ENCODE results near the gene THAP3. TPM values are rescaled to one million over a fixed set of nuclear protein-coding genes. Genes with fewer than 3 reads are reported as not detected.

Gene THAP3
- total and polyA plus RNA-seq, 9 of the 15 experiments (the other 6 are each of a cell fraction or from before 2014, with no cell fraction given), result 1.9 to 31.2 (median 18.2) TPM

DNA sequence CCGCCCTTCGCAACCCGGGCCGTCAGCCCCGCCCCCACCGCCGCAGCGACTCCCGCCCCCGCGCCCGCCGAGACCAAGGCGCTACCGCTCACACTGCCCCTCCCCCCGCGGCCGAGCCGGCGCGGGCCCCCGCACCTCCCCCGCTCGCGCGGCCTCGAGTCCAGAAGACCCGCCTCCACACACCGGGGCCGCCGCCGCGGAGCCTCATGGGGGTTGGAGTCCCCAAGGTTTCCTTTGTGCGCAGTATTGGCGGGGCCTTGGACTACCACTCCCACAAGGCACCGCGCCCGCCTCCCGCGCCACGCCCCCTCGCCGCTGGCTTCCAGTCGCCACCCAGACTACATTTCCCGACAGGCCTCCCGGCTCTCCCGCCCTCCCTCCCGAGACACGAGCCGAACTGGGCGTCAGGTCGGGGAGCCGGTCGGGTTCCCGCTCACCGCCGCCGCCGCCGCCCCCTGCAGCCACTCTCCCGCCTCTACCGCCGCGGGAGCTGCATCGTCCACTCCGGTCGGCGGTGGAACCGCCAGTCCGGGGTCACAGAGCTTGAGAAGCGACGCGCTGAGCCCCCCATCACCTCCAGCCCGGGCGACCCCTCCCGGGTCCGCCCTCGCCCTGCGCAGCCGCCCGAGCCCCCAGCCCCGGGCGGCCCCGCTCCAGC lies 11.2 kb upstream of the THAP3 start, which contains the start of gene PHF13 (continued):
- TF ChIP-seq, protein P1, sequence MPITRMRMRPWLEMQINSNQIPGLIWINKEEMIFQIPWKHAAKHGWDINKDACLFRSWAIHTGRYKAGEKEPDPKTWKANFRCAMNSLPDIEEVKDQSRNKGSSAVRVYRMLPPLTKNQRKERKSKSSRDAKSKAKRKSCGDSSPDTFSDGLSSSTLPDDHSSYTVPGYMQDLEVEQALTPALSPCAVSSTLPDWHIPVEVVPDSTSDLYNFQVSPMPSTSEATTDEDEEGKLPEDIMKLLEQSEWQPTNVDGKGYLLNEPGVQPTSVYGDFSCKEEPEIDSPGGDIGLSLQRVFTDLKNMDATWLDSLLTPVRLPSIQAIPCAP (CRISPR knock-in tag; IDR thresholded peaks at IDR 0.05; ENCODE audit: borderline replicate concordance), result no peak
- TF ChIP-seq FUS (optimal IDR thresholded peaks at IDR 0.05; ENCODE audit: low read depth, low read length), result peak; percentile 32
- no peak for TF ChIP-seq DNMT1 (IDR thresholded peaks at IDR 0.05)
- TF ChIP-seq MBD2 (IDR thresholded peaks at IDR 0.05; ENCODE audit: borderline replicate concordance, low read depth), result peak; percentile 95
- TF ChIP-seq, protein P2, sequence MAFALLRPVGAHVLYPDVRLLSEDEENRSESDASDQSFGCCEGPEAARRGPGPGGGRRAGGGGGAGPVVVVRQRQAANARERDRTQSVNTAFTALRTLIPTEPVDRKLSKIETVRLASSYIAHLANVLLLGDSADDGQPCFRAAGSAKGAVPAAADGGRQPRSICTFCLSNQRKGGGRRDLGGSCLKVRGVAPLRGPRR (CRISPR knock-in tag; IDR thresholded peaks at IDR 0.05), result no peak
- peak; percentile 38; the same call in 1 of the 2 replicates for TF ChIP-seq MXI1 (IDR thresholded peaks at IDR 0.05; ENCODE audit: low read depth, low read length)
- TF ChIP-seq, protein P3, sequence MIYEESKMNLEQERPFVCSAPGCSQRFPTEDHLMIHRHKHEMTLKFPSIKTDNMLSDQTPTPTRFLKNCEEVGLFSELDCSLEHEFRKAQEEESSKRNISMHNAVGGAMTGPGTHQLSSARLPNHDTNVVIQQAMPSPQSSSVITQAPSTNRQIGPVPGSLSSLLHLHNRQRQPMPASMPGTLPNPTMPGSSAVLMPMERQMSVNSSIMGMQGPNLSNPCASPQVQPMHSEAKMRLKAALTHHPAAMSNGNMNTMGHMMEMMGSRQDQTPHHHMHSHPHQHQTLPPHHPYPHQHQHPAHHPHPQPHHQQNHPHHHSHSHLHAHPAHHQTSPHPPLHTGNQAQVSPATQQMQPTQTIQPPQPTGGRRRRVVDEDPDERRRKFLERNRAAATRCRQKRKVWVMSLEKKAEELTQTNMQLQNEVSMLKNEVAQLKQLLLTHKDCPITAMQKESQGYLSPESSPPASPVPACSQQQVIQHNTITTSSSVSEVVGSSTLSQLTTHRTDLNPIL (CRISPR knock-in tag; IDR thresholded peaks at IDR 0.05), result no peak
- TF ChIP-seq, protein P4, sequence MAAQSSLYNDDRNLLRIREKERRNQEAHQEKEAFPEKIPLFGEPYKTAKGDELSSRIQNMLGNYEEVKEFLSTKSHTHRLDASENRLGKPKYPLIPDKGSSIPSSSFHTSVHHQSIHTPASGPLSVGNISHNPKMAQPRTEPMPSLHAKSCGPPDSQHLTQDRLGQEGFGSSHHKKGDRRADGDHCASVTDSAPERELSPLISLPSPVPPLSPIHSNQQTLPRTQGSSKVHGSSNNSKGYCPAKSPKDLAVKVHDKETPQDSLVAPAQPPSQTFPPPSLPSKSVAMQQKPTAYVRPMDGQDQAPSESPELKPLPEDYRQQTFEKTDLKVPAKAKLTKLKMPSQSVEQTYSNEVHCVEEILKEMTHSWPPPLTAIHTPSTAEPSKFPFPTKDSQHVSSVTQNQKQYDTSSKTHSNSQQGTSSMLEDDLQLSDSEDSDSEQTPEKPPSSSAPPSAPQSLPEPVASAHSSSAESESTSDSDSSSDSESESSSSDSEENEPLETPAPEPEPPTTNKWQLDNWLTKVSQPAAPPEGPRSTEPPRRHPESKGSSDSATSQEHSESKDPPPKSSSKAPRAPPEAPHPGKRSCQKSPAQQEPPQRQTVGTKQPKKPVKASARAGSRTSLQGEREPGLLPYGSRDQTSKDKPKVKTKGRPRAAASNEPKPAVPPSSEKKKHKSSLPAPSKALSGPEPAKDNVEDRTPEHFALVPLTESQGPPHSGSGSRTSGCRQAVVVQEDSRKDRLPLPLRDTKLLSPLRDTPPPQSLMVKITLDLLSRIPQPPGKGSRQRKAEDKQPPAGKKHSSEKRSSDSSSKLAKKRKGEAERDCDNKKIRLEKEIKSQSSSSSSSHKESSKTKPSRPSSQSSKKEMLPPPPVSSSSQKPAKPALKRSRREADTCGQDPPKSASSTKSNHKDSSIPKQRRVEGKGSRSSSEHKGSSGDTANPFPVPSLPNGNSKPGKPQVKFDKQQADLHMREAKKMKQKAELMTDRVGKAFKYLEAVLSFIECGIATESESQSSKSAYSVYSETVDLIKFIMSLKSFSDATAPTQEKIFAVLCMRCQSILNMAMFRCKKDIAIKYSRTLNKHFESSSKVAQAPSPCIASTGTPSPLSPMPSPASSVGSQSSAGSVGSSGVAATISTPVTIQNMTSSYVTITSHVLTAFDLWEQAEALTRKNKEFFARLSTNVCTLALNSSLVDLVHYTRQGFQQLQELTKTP (IDR thresholded peaks at IDR 0.05; ENCODE audit: low read depth in 1 of 2, partially characterized antibody in 2 of 2), result peak in 1 of 2 experiments; percentile 98
- TF ChIP-seq TEAD2 (tag; IDR thresholded peaks at IDR 0.05), result no peak
- TF ChIP-seq ZBTB7A (IDR thresholded peaks at IDR 0.05; ENCODE audit: borderline replicate concordance, control insufficient read depth, low read depth, low read length), result peak; percentile 79; the same call in 1 of the 2 replicates
- peak; percentile 90 for TF ChIP-seq RNF2 (IDR thresholded peaks at IDR 0.05)
- no peak for TF ChIP-seq ZZZ3 (IDR thresholded peaks at IDR 0.05)
- no peak for TF ChIP-seq SIN3B (IDR thresholded peaks at IDR 0.05; ENCODE audit: low read depth)
- no peak for TF ChIP-seq ETV1 (tag; conservative IDR thresholded peaks at IDR 0.05; ENCODE audit: low read depth)
- no peak for TF ChIP-seq NFXL1 (CRISPR knock-in tag; IDR thresholded peaks at IDR 0.05)

Measured in K562 (cell line).